Measurements from ENCODE around the gene DEFB110. TPM values are rescaled to one million over a fixed set of nuclear protein-coding genes. Genes with fewer than 3 reads are reported as not detected.

DEFB110 gene
- total and polyA plus RNA-seq, 8 donors: not detected

DNA sequence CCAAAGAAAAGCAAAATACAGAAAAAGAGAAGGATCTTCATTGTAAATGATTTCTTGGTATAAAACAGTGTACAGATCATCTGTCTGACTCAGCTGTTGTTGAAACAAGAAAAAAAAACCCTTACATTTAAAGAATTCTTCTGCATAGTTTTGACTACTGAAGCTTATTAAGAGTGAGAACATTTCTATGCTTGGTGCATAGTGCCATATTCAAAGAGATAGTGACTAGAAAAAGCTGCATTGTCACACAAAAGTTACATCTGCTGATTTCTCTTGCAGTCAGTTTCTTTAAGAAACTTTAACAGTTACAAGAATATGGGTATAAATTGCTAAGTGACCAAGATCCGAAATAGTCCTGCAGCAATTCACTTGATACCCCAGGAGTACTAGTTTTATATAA is 28.0 kb upstream of the DEFB110 start, which contains the start of gene DEFB112:
Gene DEFB112 (minus strand): TSS at position 101 of the 400 bp plus-strand sequence. CDS start 60 bp downstream, at position 41.
- H3K9me3 ChIP-seq: no peaks in the 10 kb centered on the region
- TF ChIP-seq POLR2A (IDR thresholded peaks at IDR 0.05) (no peak), POLR2AphosphoS5 (IDR thresholded peaks at IDR 0.05) (no peak), EP300 (IDR thresholded peaks at IDR 0.05) (no peak)
- TF ChIP-seq, protein P1, sequence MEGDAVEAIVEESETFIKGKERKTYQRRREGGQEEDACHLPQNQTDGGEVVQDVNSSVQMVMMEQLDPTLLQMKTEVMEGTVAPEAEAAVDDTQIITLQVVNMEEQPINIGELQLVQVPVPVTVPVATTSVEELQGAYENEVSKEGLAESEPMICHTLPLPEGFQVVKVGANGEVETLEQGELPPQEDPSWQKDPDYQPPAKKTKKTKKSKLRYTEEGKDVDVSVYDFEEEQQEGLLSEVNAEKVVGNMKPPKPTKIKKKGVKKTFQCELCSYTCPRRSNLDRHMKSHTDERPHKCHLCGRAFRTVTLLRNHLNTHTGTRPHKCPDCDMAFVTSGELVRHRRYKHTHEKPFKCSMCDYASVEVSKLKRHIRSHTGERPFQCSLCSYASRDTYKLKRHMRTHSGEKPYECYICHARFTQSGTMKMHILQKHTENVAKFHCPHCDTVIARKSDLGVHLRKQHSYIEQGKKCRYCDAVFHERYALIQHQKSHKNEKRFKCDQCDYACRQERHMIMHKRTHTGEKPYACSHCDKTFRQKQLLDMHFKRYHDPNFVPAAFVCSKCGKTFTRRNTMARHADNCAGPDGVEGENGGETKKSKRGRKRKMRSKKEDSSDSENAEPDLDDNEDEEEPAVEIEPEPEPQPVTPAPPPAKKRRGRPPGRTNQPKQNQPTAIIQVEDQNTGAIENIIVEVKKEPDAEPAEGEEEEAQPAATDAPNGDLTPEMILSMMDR (IDR thresholded peaks at IDR 0.05): no peak
- no peaks in the 10 kb centered on the region for H3K36me3 ChIP-seq
- no peaks in the 10 kb centered on the region for H3K4me1 ChIP-seq
- intact Hi-C loops (cut with DNase I; ENCODE audit: low total_unique reads): no loop called here
- no peak for DNase-seq
- 63 to 84% (median 72%) methylated on average over 1 of the region's 1 CpG for WGBS, 5 donors
- H3K27me3 ChIP-seq: peaks cover 0 to 5% (median 0%) of the 10 kb centered on the region in 3 donors
- no peak within 1 kb of the TSS for H3K4me3 ChIP-seq
- no peak within 1 kb of the TSS for H3K27ac ChIP-seq

- Histone ChIP-seq H3K9me3 (no peaks in the 10 kb centered on the region), H3K4me1 (no peaks in the 10 kb centered on the region), H3K27me3 (peaks cover 0 to 5% (median 0%) of the 10 kb centered on the region in 3 donors), H3K4me3 (no peak overlapping the region), H3K36me3 (no peaks in the 10 kb centered on the region), H3K27ac (no peak overlapping the region)
- intact Hi-C loops (cut with DNase I; ENCODE audit: low total_unique reads): no loop called here
- DNase-seq: no peak
- TF ChIP-seq POLR2AphosphoS5 (IDR thresholded peaks at IDR 0.05): no peak
- no peak for TF ChIP-seq EP300 (IDR thresholded peaks at IDR 0.05)
- no peak for TF ChIP-seq POLR2A (IDR thresholded peaks at IDR 0.05)
- TF ChIP-seq, protein P1 (IDR thresholded peaks at IDR 0.05): no peak
- WGBS, 5 donors: 61 to 77% (median 72%) methylated on average over 2 to 3 of the region's 3 CpGs
Observed at GRCh38 chr6:50047026-50047425, 25.2 kb upstream of the DEFB110 start.

- no peak overlapping the region for H3K4me3 ChIP-seq
- peaks cover 0 to 10% (median 2%) of the 10 kb centered on the region in 4 donors for H3K9me3 ChIP-seq
- H3K36me3 ChIP-seq: no peaks in the 10 kb centered on the region
- intact Hi-C loops (cut with DNase I; ENCODE audit: low total_unique reads): no loop called here
- peaks cover 0 to 7% (median 0%) of the 10 kb centered on the region in 3 donors for H3K27me3 ChIP-seq
- TF ChIP-seq EP300 (IDR thresholded peaks at IDR 0.05): no peak
- TF ChIP-seq POLR2AphosphoS5 (IDR thresholded peaks at IDR 0.05): no peak
- TF ChIP-seq POLR2A (IDR thresholded peaks at IDR 0.05): no peak
- TF ChIP-seq, protein P1 (IDR thresholded peaks at IDR 0.05): no peak
- 43 to 55% (median 51%) methylated on average over 18 of the region's 18 CpGs for WGBS, 5 donors
- peak in 1 of 2 donors; percentile 12 for DNase-seq
- no peak overlapping the region for H3K27ac ChIP-seq
- no peaks in the 10 kb centered on the region for H3K4me1 ChIP-seq
Observed at GRCh38 chr6:50030777-50031562, 9.2 kb upstream of the DEFB110 start.

- peaks cover 0 to 10% (median 2%) of the 10 kb centered on the region in 4 donors for H3K9me3 ChIP-seq
- peaks cover 0 to 7% (median 0%) of the 10 kb centered on the region in 3 donors for H3K27me3 ChIP-seq
- H3K4me3 ChIP-seq: no peak overlapping the region
- no peaks in the 10 kb centered on the region for H3K4me1 ChIP-seq
- 86 to 92% (median 87%) methylated on average over 6 to 14 of the region's 14 CpGs for WGBS, 5 donors
- intact Hi-C loops (cut with DNase I; ENCODE audit: low total_unique reads): no loop called here
- H3K27ac ChIP-seq: no peak overlapping the region
- DNase-seq: no peak
- no peaks in the 10 kb centered on the region for H3K36me3 ChIP-seq
- TF ChIP-seq, protein P1 (IDR thresholded peaks at IDR 0.05): no peak
- no peak for TF ChIP-seq POLR2AphosphoS5 (IDR thresholded peaks at IDR 0.05)
- TF ChIP-seq POLR2A (IDR thresholded peaks at IDR 0.05): no peak
- no peak for TF ChIP-seq EP300 (IDR thresholded peaks at IDR 0.05)
Observed at GRCh38 chr6:50030350-50030749, 8.6 kb upstream of the DEFB110 start.
